Activated CD8-positive, alpha-beta memory T cell treated with anti-CD3 and anti-CD28 coated beads for 1 hour (primary cell): ENCODE results near the gene MC4R.
"Not testable (repeated sequence)": the region's sequence is repeated elsewhere in the genome, so short reads cannot be mapped to it uniquely, and the experiment has no call there.

Source experiments
- DNase-seq, 2 donors: peaks; one replicate each; pipeline ENCODE4 v3.0.0-alpha.2; 2020; ENCODE audit warnings: low read depth in 1 of 2; ENCODE audit errors: extremely low read depth in 1 of 2

Gene MC4R

GRCh38 chr18:60372596-60372995 lies at the start of gene MC4R:
Gene MC4R (minus strand): TSS chr18:60372775. CDS start chr18:60372349, 426 bp downstream.
- DNase-seq: no peak

GRCh38 chr18:60422306-60422705 lies 49.7 kb upstream of the MC4R start:
- DNase-seq: not testable (repeated sequence)

DNA sequence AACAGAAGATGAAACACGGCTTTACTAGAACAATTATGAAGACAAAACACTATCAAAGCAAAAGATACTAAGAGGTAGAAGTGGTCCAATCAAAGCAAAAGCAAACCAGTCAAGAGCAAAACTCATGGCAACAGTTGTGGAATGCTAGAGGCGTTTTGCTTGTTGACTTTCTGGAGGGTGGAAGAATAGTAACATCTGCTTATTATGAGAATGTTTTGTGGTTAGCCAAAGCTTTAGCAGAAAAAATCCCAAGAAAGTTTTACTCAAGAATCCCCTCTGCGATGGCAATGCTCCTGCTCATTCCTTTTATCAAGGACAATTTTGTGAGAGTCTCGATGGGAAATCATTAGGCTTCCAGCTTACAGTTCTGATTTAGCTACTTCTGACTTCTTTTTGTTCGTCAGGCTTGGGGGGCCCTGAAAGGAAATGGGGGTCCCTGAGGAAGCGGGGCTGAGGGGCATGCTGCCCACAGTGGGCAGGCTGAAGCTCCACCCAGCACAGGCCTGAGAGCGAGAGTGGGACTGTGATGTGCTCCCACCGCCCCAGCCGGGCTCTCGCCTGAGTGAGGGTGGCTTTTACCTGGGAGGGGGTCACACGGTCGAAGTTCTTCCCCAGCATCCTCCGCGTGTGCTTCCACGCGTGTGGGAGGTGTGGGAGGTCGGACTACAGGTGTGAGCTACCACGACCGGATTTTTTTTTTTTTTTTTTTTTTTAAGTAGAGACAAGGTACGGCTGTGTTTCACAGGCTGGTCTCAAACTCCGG lies 49.0 kb upstream of the MC4R start:
- no peak for DNase-seq

DNA sequence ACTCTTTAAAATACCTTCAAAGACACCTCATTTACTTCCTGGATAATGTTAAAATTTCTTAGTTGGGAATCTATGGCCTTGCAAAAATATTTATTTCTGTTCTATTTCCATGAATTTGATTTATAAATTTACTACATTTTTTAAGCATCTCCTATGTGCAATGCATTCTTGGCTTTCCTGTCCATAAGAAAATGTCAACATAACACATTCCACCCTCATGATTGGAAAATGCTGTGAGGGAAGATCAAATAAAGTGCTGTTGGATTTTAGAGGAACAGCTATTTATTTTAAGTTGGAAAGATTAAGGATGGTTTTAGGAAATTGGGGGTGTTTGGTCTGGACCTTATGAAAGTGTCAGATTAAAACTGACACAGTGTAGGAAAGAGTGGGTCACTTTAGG lies 45.4 kb upstream of the MC4R start:
- DNase-seq: no peak

DNA sequence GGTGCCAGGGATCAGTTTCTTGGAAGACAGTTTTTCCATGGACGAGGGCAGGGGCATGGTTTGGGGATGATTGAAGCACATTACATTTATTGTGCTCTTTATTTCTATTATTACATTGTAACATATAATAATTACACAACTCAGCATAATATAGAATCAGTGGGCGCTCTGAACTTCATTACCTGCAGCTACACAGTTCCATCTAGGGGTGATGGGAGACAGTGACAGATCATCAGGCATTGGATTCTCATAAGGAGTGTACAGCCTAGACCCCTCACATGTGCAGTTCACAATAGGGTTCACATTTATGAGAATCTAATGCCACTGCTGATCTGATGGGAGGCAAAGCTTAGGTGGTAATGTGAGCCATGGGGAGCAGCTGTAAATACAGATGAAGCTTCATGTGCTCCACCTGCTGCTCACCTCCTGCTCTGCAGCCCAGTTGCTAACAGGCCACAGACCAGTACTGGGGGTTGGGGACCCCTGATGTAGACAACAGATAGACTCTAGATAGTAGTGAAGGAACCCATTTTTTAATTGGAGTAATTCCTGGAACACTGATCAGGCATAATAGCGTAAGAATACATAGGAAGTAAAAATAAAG lies 41.5 kb upstream of the MC4R start:
- DNase-seq: no peak

DNA sequence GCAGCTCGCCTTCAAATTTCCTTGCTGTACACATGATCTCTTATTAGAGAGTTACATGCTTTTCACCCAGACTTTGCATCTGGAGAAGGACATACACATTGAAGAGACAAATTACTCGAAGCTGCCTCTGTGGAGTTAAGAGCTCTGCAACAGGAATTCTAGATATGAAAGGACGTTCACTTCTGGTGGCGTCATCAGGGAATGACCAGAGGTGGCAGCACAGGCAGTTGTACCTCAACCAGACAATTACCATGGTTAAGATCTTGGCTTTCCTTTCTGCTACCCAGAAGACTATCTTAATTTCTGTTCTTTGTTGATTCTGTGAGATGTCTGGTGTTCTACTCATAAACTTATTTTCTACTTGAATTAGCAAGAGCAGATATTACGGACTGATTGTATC lies 39.1 kb upstream of the MC4R start:
- no peak for DNase-seq

DNA sequence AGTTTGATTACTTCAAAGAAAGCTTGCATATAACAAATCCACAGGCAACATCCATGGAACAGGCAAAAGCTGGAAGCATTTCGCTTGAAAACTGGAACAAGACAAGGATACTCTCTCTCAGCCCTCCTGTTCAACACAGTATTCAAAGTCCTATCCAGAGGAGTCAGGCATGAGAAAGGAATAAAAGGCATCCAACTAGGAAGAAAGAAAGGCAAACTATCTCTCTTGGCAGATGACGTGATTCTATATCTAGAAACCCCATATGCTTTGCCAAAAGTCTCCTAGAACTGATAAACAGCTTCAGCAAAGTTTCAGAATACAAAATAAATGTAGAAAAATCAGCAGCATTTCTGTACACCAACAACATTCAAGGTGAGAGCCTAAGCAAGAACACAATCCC lies 34.1 kb upstream of the MC4R start:
- no peak for DNase-seq

GRCh38 chr18:60404486-60405085 lies 32.0 kb upstream of the MC4R start:
- DNase-seq: no peak

DNA sequence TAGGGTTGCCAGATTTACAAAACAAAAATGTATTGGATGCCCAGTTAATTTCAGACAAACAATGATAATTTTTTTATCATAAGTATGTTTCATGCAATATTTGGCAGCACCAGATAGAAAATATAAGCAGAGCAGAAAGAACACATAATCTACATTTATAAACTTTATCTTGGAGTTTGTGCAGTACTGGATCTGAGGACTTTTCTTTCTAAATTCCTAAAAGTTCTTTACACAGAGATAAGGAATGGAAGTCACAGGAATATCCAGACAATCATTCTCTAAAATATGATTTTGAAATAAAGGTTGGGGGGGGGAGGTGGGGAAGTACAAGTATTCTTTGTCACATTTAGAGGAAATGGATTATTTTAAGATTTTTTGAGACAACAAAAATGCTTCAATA lies 28.8 kb upstream of the MC4R start:
- no peak for DNase-seq

DNA sequence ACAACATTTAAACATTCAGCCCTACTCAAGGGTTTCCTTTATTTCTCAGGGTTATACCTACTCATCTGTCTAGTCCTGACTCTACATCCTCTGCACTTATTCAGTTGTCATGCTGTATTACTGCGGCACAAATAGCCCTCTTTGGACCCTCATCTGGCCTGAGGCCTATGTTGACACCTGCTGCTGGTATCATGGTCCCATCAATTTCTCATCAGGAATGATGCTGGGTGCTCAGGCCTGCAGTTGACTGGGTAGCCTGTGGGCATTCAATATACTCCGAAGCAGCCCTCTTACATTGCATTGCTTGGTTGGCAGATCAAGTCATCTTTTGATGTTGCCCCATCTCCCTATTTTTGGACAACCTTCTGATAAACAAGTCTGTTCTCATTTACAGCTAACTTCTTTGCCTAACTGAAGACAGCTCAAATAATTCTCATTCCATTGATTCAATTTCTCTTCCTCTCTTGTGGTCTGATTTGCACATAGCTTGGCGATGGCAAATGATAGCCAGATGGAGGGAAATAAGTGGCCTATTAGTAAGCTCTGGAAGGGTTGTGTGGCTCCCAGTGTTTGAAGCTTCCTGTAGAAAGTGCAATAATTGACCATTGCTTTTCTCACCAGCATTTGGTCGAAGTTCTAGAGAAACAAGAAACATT lies 19.1 kb upstream of the MC4R start:
- no peak for DNase-seq

- no peak for DNase-seq
Observed at GRCh38 chr18:60389314-60389713, 16.7 kb upstream of the MC4R start.

GRCh38 chr18:60385693-60386092 lies 13.1 kb upstream of the MC4R start:
- DNase-seq: no peak

DNA sequence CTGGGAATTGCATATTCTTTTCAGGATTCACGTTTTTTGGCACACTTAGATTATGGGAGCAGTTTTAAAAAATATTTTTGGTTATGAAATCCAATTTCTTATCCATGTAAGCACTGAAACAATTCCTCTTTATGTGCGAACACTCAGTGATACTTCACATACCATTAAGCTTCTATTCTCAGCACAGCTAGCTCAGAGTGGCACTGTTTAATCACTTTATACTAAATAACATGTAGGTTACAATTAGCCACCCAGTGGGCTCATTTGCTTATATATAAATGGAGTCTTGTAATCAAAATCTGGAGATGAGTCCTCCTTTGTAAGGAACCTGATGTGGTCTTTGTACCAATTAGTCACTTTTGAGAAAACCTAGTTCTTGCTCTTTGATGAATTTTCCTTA lies 11.3 kb upstream of the MC4R start:
- no peak for DNase-seq

DNA sequence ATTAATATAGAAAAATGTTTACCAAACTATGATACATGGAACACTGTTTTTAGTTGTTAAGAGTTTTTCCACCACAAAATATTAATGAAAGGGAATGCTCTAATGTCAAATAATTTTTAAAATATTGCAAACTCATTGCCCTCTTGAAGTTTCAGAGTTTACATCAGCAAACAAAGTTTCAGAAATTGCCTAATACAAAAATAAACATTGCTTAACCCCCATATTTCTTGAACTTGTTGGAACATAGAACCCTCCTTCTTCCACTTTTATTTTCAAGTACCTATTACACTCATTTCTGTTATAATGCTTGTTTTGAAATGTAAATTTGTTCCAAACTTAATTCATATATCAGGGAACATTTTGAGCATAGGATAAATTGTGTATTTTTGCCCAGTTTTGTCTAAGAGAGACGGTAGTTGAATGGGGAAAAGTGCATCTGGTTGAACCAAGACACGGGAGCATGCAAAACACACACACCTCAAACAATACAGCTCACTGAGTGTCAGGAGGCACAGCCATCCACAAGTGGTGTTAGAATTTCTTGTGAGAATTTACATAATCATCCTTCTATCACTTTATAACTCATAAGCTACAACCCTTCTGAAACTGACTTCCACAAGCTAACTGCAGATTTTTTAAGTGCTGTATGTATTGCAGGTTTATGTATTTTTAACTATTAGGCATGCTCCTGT lies 5.3 kb upstream of the MC4R start:
- no peak for DNase-seq

DNA sequence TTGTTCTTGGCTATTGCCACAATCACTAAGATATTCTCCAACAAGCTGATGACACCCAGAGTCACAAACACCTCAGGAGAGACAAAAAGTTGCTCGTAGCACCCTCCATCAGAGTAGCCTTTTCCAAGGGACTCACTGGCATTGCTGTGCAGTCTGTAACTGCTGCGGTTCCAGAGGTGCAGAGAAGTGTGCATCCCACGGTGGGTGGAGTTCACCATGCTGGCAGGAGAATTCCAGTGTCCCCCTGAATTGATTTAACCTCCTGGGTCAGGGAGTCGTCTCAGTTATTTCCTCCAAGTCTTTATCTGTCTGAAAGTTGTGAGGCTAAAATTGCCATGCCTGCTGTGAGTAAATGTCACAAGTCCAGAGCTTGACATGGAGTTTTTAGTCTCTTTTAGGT lies 443 bp downstream of the MC4R start:
- DNase-seq: no peak

GRCh38 chr18:60358516-60358915 lies 14.1 kb downstream of the MC4R start:
- DNase-seq: no peak

DNA sequence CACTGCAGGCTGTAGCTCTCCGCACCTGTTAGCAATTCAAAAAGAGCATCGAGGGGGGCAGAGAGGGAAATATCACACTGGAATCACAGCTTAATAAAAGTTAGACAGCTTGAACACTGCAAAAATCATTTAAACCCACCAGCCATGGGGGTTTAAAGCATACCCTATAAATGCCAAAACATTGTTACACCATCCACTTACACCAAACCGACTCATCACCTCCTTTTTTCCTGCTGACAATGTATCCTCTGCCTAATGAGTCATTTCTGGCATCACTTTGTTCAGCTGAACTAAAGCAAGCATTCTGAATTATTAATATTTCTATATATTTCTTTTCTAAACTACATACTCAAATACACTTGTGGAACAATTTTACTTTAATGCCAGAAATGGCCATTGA lies 21.6 kb downstream of the MC4R start:
- no peak for DNase-seq

GRCh38 chr18:60350150-60350549 lies 22.4 kb downstream of the MC4R start:
- no peak for DNase-seq

GRCh38 chr18:60347526-60348045 lies 25.0 kb downstream of the MC4R start:
- no peak for DNase-seq

DNA sequence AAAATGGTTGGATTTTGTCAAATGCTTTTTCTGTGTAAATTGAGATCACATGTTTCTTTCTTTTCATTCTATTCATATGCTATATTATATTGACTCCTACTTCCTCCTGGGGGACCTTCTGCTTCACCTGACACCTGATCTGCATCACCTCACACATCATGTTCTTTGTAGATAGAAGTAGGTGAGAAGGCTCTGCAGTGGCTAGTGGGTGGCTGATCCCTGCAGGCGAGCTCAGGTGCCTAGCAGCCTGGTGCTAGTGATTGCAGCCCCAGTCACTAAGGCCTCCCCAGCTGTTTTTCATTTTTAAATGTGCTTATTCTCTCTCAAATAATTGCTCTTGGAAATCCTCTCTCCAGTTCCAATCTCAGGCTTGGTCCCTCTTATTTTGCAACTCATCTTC lies 33.6 kb downstream of the MC4R start:
- DNase-seq: no peak

- no peak for DNase-seq
Observed at GRCh38 chr18:60331890-60332289, 40.7 kb downstream of the MC4R start.
